NCI-H82 (cell line): Measurements from ENCODE around the gene EPHB3.

ENCODE experiments used
- DNase-seq: peaks from one replicate; lab custom pipeline; 2025; lab: John Stamatoyannopoulos, UW

EPHB3 gene

GRCh38 chr3:184581331-184581855 lies 19.8 kb downstream of the EPHB3 start:
- DNase-seq = no peak

GRCh38 chr3:184582646-184583577 lies 21.3 kb downstream of the EPHB3 start:
- peak; percentile 58 for DNase-seq

- peak; percentile 71 for DNase-seq
These were observed 22.2 kb downstream of the EPHB3 start for GRCh38 chr3:184583578-184584451.

GRCh38 chr3:184584464-184584891 lies 22.9 kb downstream of the EPHB3 start:
- DNase-seq = no peak

GRCh38 chr3:184585545-184585944 lies 24.0 kb downstream of the EPHB3 start:
- no peak for DNase-seq

GRCh38 chr3:184586851-184587250 lies 25.3 kb downstream of the EPHB3 start:
- DNase-seq = no peak

- no peak for DNase-seq
These were observed 27.2 kb downstream of the EPHB3 start for GRCh38 chr3:184588776-184589175.

GRCh38 chr3:184590795-184591194 lies 29.2 kb downstream of the EPHB3 start:
- DNase-seq = peak; percentile 64

- no peak for DNase-seq
These were observed 30.2 kb downstream of the EPHB3 start for GRCh38 chr3:184591789-184592188.

- no peak for DNase-seq
These were observed 31.0 kb downstream of the EPHB3 start for GRCh38 chr3:184592371-184593219.

- DNase-seq = no peak
These were observed 31.8 kb downstream of the EPHB3 start for GRCh38 chr3:184593220-184593927.

GRCh38 chr3:184593928-184594303 lies 32.3 kb downstream of the EPHB3 start:
- DNase-seq = no peak

GRCh38 chr3:184594371-184595001 lies 32.9 kb downstream of the EPHB3 start:
- DNase-seq = no peak

GRCh38 chr3:184595726-184596125 lies 34.1 kb downstream of the EPHB3 start:
- DNase-seq = no peak

- DNase-seq = no peak
These were observed 34.6 kb downstream of the EPHB3 start for GRCh38 chr3:184596233-184596632.

GRCh38 chr3:184596886-184597575 lies 35.4 kb downstream of the EPHB3 start:
- DNase-seq = no peak

GRCh38 chr3:184597829-184598573 lies 36.4 kb downstream of the EPHB3 start:
- DNase-seq = no peak

GRCh38 chr3:184598574-184598927 lies 37.0 kb downstream of the EPHB3 start:
- DNase-seq = no peak

GRCh38 chr3:184599143-184599542 lies 37.6 kb downstream of the EPHB3 start:
- DNase-seq = no peak
